HepG2 (cell line): ENCODE data around the gene CD320. TPM values are rescaled to one million over a fixed set of nuclear protein-coding genes. Genes with fewer than 3 reads are reported as not detected.
A peak's percentile ranks its signal among the peaks of the same experiment; 100 is the strongest.

Experiments used
- ATAC-seq: fragments of 200-7000 bp; cut with Tn5 transposase; 3 replicates; pipeline ENCODE4 v1.9.1; 2020; ENCODE audit warnings: mild to moderate bottlenecking, moderate library complexity
- BruUV-seq: library from RNA; stranded (reverse); fragments of 400-500 nt; replicated peaks from 2 replicates; lab custom pipeline; 2021; lab: Mats Ljungman, UMichigan
- CTCF ChIA-PET: fragments of 300-600 bp; formaldehyde crosslinking; extraction: SDS; loops from one replicate; lab custom pipeline; 2021; ENCODE audit warnings: low total read pairs, inconsistent platforms, low intra/inter-chr PET ratio; lab: Yijun Ruan, JAX
- POLR2A ChIA-PET: fragments of 350-600 bp; sonication (Branson Sonifier 250); formaldehyde crosslinking; loops from one replicate; lab custom pipeline; 2020; ENCODE audit warnings: antibody characterized with exemption, inconsistent platforms; lab: Yijun Ruan, JAX
- DNase-seq: peaks from one replicate; pipeline ENCODE4 v3.0.0-alpha.2; 2015; ENCODE audit warnings: low spot score
- FAIRE-seq: peaks from 3 replicates; lab custom pipeline; 2011; peaks lifted over from hg19 to GRCh38; lab: Jason Lieb, UNC
- H2AFZ ChIP-seq: one replicate; pipeline ENCODE4 v1.6.1; 2011; ENCODE audit warnings: low read length, inconsistent platforms
- H3K27ac ChIP-seq: fragments of 300-600 bp; 3 replicates; pipeline ENCODE4 v1.8.0; 2011; ENCODE audit warnings: mixed run types, mild to moderate bottlenecking, mixed read lengths, low read length, inconsistent platforms; ENCODE audit not compliant: insufficient read depth; ENCODE audit errors: extremely low read length
- H3K27me3 ChIP-seq, 2 experiments: fragments of 200-600 bp in 1 of 2; 2 replicates in 1 of 2; 3 replicates in 1 of 2; pipeline versions ENCODE4 v1.6.0 to v1.8.0; 2011; ENCODE audit warnings: low read length in 2 of 2, mild to moderate bottlenecking in 2 of 2, moderate library complexity in 2 of 2, inconsistent platforms in 1 of 2; ENCODE audit not compliant: insufficient read depth in 2 of 2, control insufficient read depth in 1 of 2
- H3K36me3 ChIP-seq, 2 experiments: fragments of 200-600 bp in 1 of 2; replicated peaks in 1 of 2; 2 replicates in 1 of 2; 3 replicates in 1 of 2; pipeline versions ENCODE4 v1.5.1 to v1.8.0; 2011; ENCODE audit warnings: low read length in 2 of 2, inconsistent platforms in 1 of 2; ENCODE audit not compliant: insufficient read depth in 2 of 2, control insufficient read depth in 1 of 2
- H3K4me1 ChIP-seq: 2 replicates; pipeline ENCODE4 v1.5.1; 2012; ENCODE audit warnings: low read length, inconsistent platforms; ENCODE audit not compliant: insufficient read depth
- H3K4me2 ChIP-seq: 2 replicates; pipeline ENCODE4 v1.6.0; 2011; ENCODE audit warnings: low read depth, low read length, inconsistent platforms
- H3K4me3 ChIP-seq, 3 experiments: fragments of 200-600 bp in 1 of 3; sonication (generic), shearing (Covaris generic) in 1 of 3; replicated peaks in 1 of 3; 2 replicates each; pipeline ENCODE4 v1.5.1; 2011 to 2016; ENCODE audit warnings: low read length in 3 of 3, inconsistent platforms in 2 of 3, low read depth in 2 of 3, mild to moderate bottlenecking in 2 of 3, control low read depth in 1 of 3, mixed read lengths in 1 of 3; ENCODE audit not compliant: insufficient read depth in 1 of 3
- H3K79me2 ChIP-seq: one replicate; pipeline ENCODE4 v1.6.1; 2011; ENCODE audit warnings: low read length, inconsistent platforms; ENCODE audit not compliant: insufficient read depth
- H3K9ac ChIP-seq: 2 replicates; pipeline ENCODE4 v1.6.0; 2011; ENCODE audit warnings: mild to moderate bottlenecking, low read depth, low read length, inconsistent platforms; ENCODE audit not compliant: insufficient read depth
- H3K9me3 ChIP-seq: 2 replicates; pipeline ENCODE4 v1.5.1; 2012; ENCODE audit warnings: mild to moderate bottlenecking, low read length
- H4K20me1 ChIP-seq: 2 replicates; pipeline ENCODE4 v1.6.0; 2011; ENCODE audit warnings: inconsistent platforms, mild to moderate bottlenecking, low read length, moderate library complexity; ENCODE audit not compliant: insufficient read depth
- CSRNP2 ChIP-seq: sonication (generic); formaldehyde crosslinking; conservative IDR thresholded peaks from 2 replicates; pipeline ENCODE4 v1.8.0; 2022; ENCODE audit warnings: low read depth, missing genetic modification reagents
- KLF9 ChIP-seq: IDR thresholded peaks from 2 replicates; pipeline ENCODE4 v1.6.1; 2016; ENCODE audit warnings: low read depth
- NR0B2 ChIP-seq: sonication (generic); formaldehyde crosslinking; IDR thresholded peaks from 2 replicates; pipeline ENCODE4 v1.4.0; 2020; ENCODE audit warnings: mild to moderate bottlenecking, missing genetic modification reagents
- RBM22 ChIP-seq: fragments of 200-400 bp; formaldehyde crosslinking; optimal IDR thresholded peaks from 2 replicates; pipeline ENCODE3; 2017; ENCODE audit warnings: mild to moderate bottlenecking, low read length, moderate library complexity
- SMC3 ChIP-seq: IDR thresholded peaks from 2 replicates; pipeline ENCODE4 v1.6.1; 2011; ENCODE audit warnings: low read length, improper control_type of control experiment
- ZMYM3 ChIP-seq: sonication (generic); formaldehyde crosslinking; IDR thresholded peaks from 2 replicates; pipeline ENCODE4 v1.5.1; 2020; ENCODE audit warnings: mild to moderate bottlenecking, missing genetic modification reagents
- ZSCAN21 ChIP-seq: sonication (generic); formaldehyde crosslinking; IDR thresholded peaks from 2 replicates; pipeline ENCODE4 v1.8.0; 2022; ENCODE audit warnings: mild to moderate bottlenecking, missing genetic modification reagents, moderate library complexity, borderline replicate concordance
- WGBS: methylation state at CpG from one replicate; pipeline ENCODE4 v1.1.6; 2017; ENCODE audit warnings: low lambda C conversion rate; 5-methylcytosine and 5-hydroxymethylcytosine counted together
- in situ Hi-C: cut with HindIII; loops from 2 replicates; pipeline ENCODE4 v1.10.0; 2017; ENCODE audit warnings: low pct_unique_long_range_greater_than_20kb; ENCODE audit not compliant: extremely low pct_ligation_motif_present
- intact Hi-C: fragments of 100-400 bp; cut with micrococcal nuclease; formaldehyde crosslinking; loops from one replicate; pipeline ENCODE4 v1.10.0; 2022; ENCODE audit not compliant: unreplicated experiment
- polyA plus RNA-seq, 8 experiments: library from polyadenylated mRNA; depleted of rRNA in 3 of 8; stranded (reverse) in 7 of 8; unstranded in 1 of 8; fragments of >200 nt; fragmentation: Illumina TruSeq in 4 of 8; extraction: Trizol in 4 of 8; gene quantifications; 2 replicates each; pipeline versions ENCODE4 v1.2.1 to v1.2.3, GENCODE V29; 2011 to 2016; ENCODE audit warnings: low read depth in 4 of 8, missing spikeins in 1 of 8, mixed read lengths in 1 of 8; ENCODE audit not compliant: insufficient read depth in 1 of 8
- total RNA-seq, 5 experiments: library from RNA; depleted of rRNA; stranded (reverse); fragments of >200 nt; fragmentation: Illumina TruSeq; extraction: Trizol; gene quantifications; 2 replicates each; pipeline ENCODE4 v1.2.3, GENCODE V29; 2016; ENCODE audit warnings: low read depth in 1 of 5

CD320 gene
- total and polyA plus RNA-seq, 2 of the 13 experiments (the other 11 are each of a cell fraction or from before 2014, with no cell fraction given), result 83.1 to 99.9 TPM

GRCh38 chr19:8259922-8260247 lies 48.3 kb downstream of the CD320 start (continued):
- TF ChIP-seq CSRNP2 (no peak), KLF9 (CRISPR knock-in tag) (no peak)

DNA sequence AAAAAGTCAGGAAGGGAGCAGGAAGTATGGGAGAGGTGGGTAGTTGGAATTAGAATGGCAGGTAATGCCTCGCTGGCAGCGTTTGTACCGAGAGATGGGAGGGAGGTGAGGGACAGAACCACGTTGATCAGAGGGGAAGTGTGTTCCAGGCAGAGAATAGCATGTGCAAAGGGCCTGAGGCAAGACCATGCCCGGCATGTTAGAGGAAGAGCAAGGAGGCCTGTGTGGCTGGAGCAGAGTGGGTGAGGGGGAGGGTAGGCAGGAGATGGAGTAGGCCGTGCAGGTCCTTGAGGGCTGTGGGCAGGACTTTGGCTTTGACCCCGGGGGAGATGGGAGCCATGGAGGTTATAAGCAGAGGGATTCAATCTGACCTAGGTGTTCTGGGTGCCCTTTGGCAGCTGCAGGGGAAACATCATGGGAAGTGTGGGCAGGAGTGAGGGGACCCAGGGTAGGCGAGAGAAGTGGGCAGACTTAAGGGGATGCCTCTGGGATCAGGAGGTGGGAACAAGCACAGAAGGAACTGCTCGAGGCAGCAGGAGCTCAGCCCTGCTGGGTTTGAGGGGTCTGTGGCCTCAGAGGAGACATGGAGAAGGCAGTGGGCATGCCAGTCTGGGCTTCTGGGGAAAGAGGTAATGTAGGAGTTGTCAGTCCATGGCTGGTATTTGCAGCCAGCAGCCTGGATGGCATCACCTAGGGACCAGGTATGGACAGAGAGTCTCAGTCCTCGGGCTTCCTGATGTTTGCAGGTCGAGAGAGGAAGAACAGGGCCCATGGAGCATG lies 48.8 kb downstream of the CD320 start:
- intact Hi-C loops, result no loop called here
- Histone ChIP-seq H3K4me3 (no peak overlapping the region), H3K9me3 (no peaks in the 10 kb centered on the region), H3K4me1 (peaks cover 34% of the 10 kb centered on the region), H3K79me2 (no peaks in the 10 kb centered on the region), H2AFZ (no peak overlapping the region), H4K20me1 (no peaks in the 10 kb centered on the region), H3K4me2 (no peak overlapping the region), H3K9ac (no peak overlapping the region), H3K27ac (peak overlapping the region; percentile 70), H3K36me3 (peaks cover 28 to 53% of the 10 kb centered on the region in 2 experiments), H3K27me3 (no peaks in the 10 kb centered on the region; a peak in 1 of 5 replicates)
- ChIA-PET CTCF (no interaction called here), POLR2A (no interaction called here)
- FAIRE-seq (no peak), ATAC-seq (no peak), DNase-seq (no peak)
- 95% methylated on average over 11 of the region's 11 CpGs for WGBS
- 0 out of 2 replicates have a peak, but pooled peaks have one; percentile 4 for TF ChIP-seq ZSCAN21
- TF ChIP-seq ZMYM3 (CRISPR knock-in tag), result peak; percentile 58; the same call in 1 of the 2 replicates
- no peak for TF ChIP-seq SMC3
- peak; percentile 17 for TF ChIP-seq RBM22
- TF ChIP-seq NR0B2 (CRISPR knock-in tag), result no peak
- no TSS peak for BruUV-seq
- in situ Hi-C loops, result loop anchor here (25.0 kb wide), 1 partner anchor 247 kb away; the partner anchor contains the start of gene ELAVL1
